Activated naive CD4-positive, alpha-beta T cell treated with anti-CD3 and anti-CD28 coated beads, Interleukin-2, amount 10 ng/mL, durations not matched to agents 7 days and 5 days (primary cell): ENCODE measurements around the gene SART3.
A peak's percentile ranks its signal among the peaks of the same experiment; 100 is the strongest.

Experiments
- CTCF ChIA-PET: fragments of 350-600 bp; sonication (Branson Sonifier 250); formaldehyde crosslinking; loops from one replicate; lab custom pipeline; 2021; ENCODE audit warnings: antibody characterized with exemption; lab: Charles Lee
- DNase-seq: peaks from one replicate; pipeline ENCODE4 v3.0.0-alpha.2; 2020
- H3K27ac Mint-ChIP-seq: one replicate; pipeline ENCODE4 v1.8.0; 2021; ENCODE audit warnings: mild to moderate bottlenecking, moderate library complexity, mixed read lengths
- H3K27me3 Mint-ChIP-seq: one replicate; pipeline ENCODE4 v1.8.0; 2021; ENCODE audit warnings: mild to moderate bottlenecking, mixed read lengths
- H3K36me3 Mint-ChIP-seq: one replicate; pipeline ENCODE4 v1.8.0; 2021; ENCODE audit warnings: mixed read lengths
- H3K4me1 Mint-ChIP-seq: one replicate; pipeline ENCODE4 v1.8.0; 2021; ENCODE audit warnings: mixed read lengths
- H3K4me3 Mint-ChIP-seq: one replicate; pipeline ENCODE4 v1.8.0; 2021; ENCODE audit warnings: mild to moderate bottlenecking, moderate library complexity, mixed read lengths
- H3K9me3 Mint-ChIP-seq: one replicate; pipeline ENCODE4 v1.8.0; 2021; ENCODE audit warnings: mixed read lengths

SART3 gene, protein sequence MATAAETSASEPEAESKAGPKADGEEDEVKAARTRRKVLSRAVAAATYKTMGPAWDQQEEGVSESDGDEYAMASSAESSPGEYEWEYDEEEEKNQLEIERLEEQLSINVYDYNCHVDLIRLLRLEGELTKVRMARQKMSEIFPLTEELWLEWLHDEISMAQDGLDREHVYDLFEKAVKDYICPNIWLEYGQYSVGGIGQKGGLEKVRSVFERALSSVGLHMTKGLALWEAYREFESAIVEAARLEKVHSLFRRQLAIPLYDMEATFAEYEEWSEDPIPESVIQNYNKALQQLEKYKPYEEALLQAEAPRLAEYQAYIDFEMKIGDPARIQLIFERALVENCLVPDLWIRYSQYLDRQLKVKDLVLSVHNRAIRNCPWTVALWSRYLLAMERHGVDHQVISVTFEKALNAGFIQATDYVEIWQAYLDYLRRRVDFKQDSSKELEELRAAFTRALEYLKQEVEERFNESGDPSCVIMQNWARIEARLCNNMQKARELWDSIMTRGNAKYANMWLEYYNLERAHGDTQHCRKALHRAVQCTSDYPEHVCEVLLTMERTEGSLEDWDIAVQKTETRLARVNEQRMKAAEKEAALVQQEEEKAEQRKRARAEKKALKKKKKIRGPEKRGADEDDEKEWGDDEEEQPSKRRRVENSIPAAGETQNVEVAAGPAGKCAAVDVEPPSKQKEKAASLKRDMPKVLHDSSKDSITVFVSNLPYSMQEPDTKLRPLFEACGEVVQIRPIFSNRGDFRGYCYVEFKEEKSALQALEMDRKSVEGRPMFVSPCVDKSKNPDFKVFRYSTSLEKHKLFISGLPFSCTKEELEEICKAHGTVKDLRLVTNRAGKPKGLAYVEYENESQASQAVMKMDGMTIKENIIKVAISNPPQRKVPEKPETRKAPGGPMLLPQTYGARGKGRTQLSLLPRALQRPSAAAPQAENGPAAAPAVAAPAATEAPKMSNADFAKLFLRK

DNA sequence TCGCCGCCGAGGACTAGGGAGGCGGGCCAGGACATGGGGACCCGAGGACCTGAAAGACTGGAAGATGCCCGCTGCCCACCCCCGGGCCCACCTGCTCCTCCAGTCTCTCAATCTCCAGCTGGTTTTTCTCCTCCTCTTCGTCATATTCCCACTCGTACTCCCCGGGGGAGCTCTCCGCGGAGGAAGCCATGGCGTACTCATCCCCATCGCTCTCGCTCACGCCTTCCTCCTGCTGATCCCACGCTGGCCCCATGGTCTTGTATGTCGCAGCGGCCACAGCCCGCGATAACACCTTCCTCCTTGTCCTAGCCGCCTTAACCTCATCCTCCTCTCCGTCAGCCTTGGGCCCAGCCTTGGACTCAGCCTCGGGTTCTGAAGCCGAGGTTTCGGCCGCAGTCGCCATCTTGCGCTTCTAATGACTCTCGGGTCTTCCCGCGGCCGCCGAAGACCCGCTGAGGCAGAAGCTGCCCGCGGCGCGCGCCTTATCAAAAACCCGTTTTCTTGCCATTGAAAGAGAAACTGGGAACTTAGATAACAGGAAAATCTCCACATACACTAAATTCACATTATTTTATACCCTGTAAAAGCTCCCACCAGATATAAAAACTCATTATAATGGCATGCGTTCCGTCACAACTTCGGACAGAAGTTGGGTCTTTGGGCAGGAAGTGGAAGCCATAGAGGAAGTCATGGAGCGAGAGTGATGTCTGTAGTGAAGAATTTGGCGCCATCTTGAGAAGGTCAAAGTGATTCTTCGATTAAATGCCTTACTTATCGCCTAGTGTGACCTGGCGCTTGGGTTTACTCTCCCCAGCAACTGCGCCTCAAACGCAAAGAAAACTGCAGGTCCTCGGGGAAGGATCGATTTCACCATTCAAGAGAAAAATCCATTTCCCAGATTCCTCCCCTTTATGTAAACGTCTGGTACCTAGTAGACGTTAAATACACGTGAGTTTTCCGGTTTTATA is at the start of gene SART3:
TSS of gene SART3 (minus strand) at position 422 of the 968 bp plus-strand sequence. CDS start at position 403, 19 bp downstream.
- peak within 1 kb of the TSS; percentile 97 for H3K27ac Mint-ChIP-seq
- CTCF ChIA-PET: interaction anchor here (0.9 to 15.3 kb wide), 5 partner anchors 11 to 58 kb away, joined by 3 to 268 read pairs (median 3); no protein-coding TSS in a partner anchor
- DNase-seq: peak; percentile 87
- peaks cover 65% of the 10 kb centered on the region for H3K4me1 Mint-ChIP-seq
- H3K4me3 Mint-ChIP-seq: peak within 1 kb of the TSS; percentile 98
- no peaks in the 10 kb centered on the region for H3K9me3 Mint-ChIP-seq
- H3K27me3 Mint-ChIP-seq: no peaks in the 10 kb centered on the region
- peaks cover 31% of the 10 kb centered on the region for H3K36me3 Mint-ChIP-seq

DNA sequence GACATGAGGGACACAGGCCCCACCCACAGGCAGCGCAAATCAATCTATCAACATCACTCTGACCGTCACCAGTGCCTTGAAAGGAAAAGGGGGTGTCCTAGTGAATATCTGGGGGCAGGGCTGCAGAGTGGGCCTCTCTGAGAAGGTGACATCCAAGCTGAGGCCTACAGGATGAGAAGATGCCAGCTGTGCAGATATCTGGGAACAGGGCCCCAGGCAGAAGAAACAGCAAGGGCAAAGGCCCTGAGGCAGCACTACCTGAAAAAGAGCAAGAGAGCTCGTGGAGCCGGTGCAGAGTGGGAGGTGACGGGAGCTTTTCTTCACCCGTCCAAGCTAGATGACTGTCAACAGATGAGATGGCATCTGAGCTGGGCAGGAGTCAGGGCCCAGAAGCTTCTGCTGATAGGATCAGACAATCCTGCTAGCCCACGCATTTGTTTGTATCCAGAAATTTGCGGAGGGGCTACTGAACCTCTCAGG is 49.4 kb upstream of the SART3 start:
- Mint-ChIP-seq H3K4me1 (no peaks in the 10 kb centered on the region), H3K36me3 (peaks cover 9% of the 10 kb centered on the region), H3K9me3 (peaks cover 5% of the 10 kb centered on the region), H3K27ac (no peak overlapping the region), H3K4me3 (no peak overlapping the region), H3K27me3 (peaks cover 27% of the 10 kb centered on the region)
- CTCF ChIA-PET: interaction anchor here (1.0 kb wide), 1 partner anchor 37 kb away, joined by 3 read pairs; no protein-coding TSS in a partner anchor
- no peak for DNase-seq

DNA sequence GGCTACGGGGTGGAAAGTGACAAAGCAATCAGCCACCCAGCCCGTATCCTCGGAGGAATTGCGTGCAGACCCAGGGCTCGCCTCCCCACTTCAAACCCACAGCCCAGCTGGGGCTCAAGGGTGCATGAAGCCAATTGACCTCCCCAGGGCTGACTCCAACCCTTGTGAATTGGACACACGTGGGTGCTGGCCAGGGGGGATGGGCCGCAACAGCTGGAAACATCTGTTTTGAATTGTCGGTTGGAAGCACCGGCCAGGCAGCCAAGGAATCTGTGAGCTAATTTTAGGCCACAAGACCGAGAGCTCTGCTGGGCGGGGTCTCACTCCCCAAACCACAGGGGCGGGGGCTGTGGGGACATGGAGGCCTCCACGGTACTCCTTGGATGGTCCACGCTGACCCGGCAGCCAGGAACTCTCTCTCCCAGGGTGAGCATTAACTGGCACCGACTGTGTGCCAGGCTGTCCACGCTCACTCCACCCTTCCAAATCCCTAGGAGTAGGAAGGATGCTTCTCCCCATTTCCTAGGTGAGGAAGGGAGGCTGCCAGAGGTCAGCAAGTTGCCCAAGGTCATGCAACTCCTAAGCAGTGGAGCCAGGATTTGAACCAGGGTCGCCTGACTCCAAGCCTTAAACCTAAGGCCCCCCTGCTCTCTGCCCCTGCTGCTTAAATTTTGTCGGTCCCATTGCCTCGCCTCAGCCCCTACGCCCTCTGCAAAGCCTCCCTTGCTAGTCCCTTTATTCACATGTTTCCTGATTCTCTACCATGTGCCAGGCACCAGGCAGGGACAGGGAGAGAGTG is 48.8 kb upstream of the SART3 start:
- no peak for DNase-seq

DNA sequence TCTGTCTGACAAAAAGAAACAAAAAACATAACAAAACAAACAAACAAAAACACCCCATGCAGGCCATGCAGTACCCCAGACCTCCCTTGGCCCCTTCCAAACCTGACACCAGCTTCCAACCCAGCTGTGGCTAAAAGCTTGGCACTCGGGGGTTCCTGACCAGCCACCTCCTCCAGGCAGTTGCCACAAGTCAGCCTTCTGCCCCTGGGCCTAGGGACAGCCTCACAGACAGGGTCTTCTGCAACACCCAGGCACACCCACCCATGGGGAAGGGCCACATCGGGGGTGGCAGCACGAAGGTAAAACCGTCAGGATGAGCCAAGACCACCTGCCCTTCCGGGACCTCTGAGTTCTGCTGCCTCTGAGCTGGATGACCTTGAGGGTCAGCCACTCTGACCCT is 47.6 kb upstream of the SART3 start:
- peaks cover 5% of the 10 kb centered on the region for H3K9me3 Mint-ChIP-seq
- H3K4me1 Mint-ChIP-seq: no peaks in the 10 kb centered on the region
- H3K36me3 Mint-ChIP-seq: no peaks in the 10 kb centered on the region
- H3K27me3 Mint-ChIP-seq: peaks cover 33% of the 10 kb centered on the region
- CTCF ChIA-PET: interaction anchor here (1.5 kb wide), 1 partner anchor 9 kb away, joined by 3 read pairs; no protein-coding TSS in a partner anchor
- no peak overlapping the region for H3K4me3 Mint-ChIP-seq
- DNase-seq: no peak
- H3K27ac Mint-ChIP-seq: no peak overlapping the region

More for the DNA sequence above, 48.8 kb upstream of the SART3 start:
- Mint-ChIP-seq H3K27me3 (peaks cover 30% of the 10 kb centered on the region), H3K9me3 (peaks cover 5% of the 10 kb centered on the region), H3K36me3 (peaks cover 5% of the 10 kb centered on the region), H3K4me3 (no peak overlapping the region), H3K4me1 (no peaks in the 10 kb centered on the region), H3K27ac (no peak overlapping the region)
- CTCF ChIA-PET: interaction anchor here (1.0 to 1.5 kb wide), 2 partner anchors 8 to 36 kb away, joined by 3 read pairs; no protein-coding TSS in a partner anchor

DNA sequence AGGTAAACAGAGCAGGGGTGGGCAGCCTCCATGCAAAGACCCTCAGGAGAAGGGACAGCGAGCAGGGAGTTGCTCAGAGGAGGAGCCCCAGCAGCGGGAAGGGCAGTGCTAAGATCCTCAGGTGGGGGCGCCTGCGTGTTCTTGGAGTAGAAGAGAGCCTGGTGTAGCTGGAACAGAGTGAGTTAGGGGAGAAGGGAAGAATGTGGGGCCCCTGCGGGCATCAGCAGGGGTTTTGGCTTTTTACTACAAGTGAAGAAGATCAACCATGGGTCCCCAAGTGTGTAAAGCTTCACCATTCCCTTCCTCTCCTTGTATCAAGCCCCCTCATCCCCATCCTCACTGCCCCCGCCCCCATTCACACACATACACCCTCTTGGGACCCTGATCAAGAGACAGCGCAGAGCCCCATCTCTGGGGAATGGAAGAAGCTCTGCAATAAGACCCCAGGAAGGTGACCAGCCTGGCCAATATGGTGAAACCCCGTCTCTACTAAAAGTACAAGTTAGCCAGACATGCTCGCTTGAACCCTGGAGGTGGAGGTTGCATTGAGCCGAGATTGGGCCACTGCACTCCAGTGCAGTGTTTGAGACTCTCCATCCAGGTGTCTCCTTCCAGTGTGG is 47.1 kb upstream of the SART3 start:
- Mint-ChIP-seq H3K27ac (no peak overlapping the region), H3K36me3 (no peaks in the 10 kb centered on the region), H3K4me3 (no peak overlapping the region), H3K4me1 (no peaks in the 10 kb centered on the region), H3K27me3 (peaks cover 33% of the 10 kb centered on the region), H3K9me3 (peaks cover 5% of the 10 kb centered on the region)
- CTCF ChIA-PET: interaction anchor here (1.5 kb wide), 1 partner anchor 10 kb away, joined by 4 read pairs; no protein-coding TSS in a partner anchor
- no peak for DNase-seq

DNA sequence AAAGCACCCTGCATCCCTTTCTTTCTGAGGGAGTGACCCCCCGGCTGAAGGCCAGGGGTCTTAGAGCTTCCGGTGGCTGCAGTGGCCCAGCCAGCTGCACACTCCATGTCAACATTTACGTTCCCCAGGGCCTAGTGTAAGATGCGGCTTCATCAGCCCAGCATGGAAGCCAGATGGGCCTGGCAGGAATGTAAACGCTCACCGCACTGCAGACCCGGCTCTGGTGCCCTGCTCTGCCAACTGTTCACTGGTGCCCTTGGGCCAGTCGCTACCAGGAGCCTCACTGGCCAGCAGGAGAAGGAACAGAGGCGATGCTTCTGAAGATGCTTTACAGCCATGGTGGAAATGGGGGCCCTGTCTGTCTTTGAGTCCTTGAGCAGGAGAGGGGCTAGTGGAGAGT is 45.5 kb upstream of the SART3 start:
- no peak overlapping the region for H3K4me3 Mint-ChIP-seq
- no peaks in the 10 kb centered on the region for H3K36me3 Mint-ChIP-seq
- H3K4me1 Mint-ChIP-seq: no peaks in the 10 kb centered on the region
- H3K27ac Mint-ChIP-seq: no peak overlapping the region
- peaks cover 33% of the 10 kb centered on the region for H3K27me3 Mint-ChIP-seq
- CTCF ChIA-PET: no interaction called here
- H3K9me3 Mint-ChIP-seq: peaks cover 5% of the 10 kb centered on the region
- no peak for DNase-seq

DNA sequence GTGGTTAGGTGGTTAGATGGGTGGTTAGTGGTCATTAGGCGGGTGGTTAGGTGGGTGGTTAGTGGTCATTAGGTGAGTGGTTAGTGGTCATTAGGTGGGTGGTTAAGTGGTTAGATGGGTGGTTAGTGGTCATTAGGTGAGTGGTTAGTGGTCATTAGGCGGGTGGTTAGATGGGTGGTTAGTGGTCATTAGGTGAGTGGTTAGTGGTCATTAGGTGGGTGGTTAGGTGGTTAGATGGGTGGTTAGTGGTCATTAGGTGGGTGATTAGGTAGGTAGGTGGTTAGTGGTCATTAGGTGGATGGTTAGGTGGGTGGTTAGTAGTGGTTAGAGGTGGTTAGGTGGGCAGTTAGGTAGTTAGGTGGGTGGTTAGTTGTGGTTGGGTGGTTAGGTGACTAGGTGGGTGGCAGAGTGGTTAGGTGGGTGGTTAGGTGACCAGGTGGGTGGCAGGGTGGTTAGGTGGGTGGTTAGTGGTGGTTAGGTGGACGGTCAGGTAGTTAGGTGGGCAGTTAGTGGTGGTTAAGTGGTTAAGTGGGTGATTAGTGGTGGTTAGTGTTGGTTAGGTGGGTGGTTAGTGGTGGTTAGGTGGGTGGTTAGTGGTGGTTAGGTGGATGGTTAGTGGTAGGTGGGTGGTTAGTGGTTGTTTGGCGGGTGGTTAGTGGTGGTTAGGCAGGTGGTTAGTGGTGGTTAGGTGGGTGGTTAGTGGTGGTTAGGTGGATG is 44.9 kb upstream of the SART3 start:
- H3K4me1 Mint-ChIP-seq: no peaks in the 10 kb centered on the region
- no peak for DNase-seq
- peaks cover 5% of the 10 kb centered on the region for H3K9me3 Mint-ChIP-seq
- H3K27me3 Mint-ChIP-seq: peaks cover 29% of the 10 kb centered on the region
- no peak overlapping the region for H3K4me3 Mint-ChIP-seq
- CTCF ChIA-PET: interaction anchor here (1.2 kb wide), 1 partner anchor 12 kb away, joined by 3 read pairs; no protein-coding TSS in a partner anchor
- H3K36me3 Mint-ChIP-seq: no peaks in the 10 kb centered on the region
- H3K27ac Mint-ChIP-seq: no peak overlapping the region

DNA sequence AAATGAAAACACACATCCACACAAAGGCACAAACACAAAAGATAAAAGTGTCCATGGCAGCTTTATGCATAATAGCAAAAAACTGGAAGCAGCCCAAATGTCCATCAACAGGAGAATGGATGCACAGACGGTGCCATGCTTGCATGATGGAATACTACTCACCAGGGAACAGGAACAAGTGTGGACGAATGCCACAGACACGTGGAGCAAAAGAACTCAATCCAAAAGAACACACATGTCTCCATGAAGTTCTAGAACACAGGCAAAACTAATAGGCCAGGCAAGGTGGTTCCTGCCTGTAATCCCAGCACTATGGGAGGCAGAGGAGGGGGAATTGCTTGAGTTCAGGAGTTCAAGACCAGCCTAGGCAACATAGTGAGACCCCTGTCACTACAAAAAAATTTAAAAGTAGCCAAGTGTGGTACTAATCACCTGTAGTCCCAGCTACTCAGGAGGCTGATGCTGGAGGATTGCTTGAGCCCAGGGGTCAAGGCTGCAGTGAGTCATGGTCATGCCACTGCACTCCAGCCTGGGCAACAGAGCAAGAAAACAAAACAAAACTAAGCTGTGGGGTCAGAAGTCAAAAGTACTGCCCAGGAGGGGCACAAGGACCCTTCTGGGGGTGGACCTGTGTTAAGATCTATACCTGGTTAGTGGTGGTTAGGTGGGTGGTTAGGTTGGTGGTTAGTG is 44.2 kb upstream of the SART3 start:
- no peaks in the 10 kb centered on the region for H3K4me1 Mint-ChIP-seq
- DNase-seq: no peak
- no peaks in the 10 kb centered on the region for H3K36me3 Mint-ChIP-seq
- peaks cover 21% of the 10 kb centered on the region for H3K27me3 Mint-ChIP-seq
- peaks cover 5% of the 10 kb centered on the region for H3K9me3 Mint-ChIP-seq
- CTCF ChIA-PET: interaction anchor here (0.8 to 1.2 kb wide), 2 partner anchors 13 to 37 kb away, joined by 3 read pairs; no protein-coding TSS in a partner anchor
- H3K27ac Mint-ChIP-seq: peak overlapping the region; percentile 66
- no peak overlapping the region for H3K4me3 Mint-ChIP-seq

DNA sequence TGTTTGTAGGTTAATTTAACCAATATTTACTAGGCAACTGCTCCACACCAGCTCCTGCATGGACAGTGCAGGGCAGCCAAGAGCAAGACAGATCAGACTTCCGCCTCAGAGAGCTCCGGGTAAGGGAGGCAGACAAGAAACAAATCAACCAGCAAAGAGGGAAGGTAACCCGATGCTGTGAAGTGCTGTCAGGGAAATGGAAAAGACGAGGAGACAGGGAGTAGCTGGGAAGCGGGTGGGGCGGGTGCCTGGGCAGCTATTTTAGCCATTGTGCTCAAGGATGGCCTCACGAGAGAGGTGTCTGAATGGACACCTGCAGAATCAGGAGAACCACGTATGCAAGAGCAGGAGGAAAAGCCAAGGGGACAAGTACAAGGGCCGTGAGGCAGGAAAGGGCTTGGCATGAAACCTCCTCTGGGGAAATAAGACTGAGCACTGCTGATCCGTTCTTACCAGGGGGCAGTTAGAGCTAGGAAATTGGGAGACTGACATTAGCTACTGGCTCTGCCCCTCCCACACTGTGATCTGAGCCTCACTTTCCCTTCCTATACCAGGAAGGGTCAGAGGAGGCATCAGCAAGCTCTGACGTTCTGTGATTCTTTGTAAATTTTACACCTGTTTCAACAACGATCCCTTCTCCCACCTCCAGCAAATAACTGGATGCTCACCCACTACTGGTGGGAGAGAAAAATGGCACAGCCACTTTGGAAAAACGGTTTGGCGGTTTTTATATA is 43.4 kb upstream of the SART3 start:
- H3K4me3 Mint-ChIP-seq: no peak overlapping the region
- DNase-seq: no peak
- peaks cover 15% of the 10 kb centered on the region for H3K27me3 Mint-ChIP-seq
- no peaks in the 10 kb centered on the region for H3K4me1 Mint-ChIP-seq
- CTCF ChIA-PET: interaction anchor here (0.8 to 1.2 kb wide), 3 partner anchors 8 to 36 kb away, joined by 3 read pairs; no protein-coding TSS in a partner anchor
- H3K36me3 Mint-ChIP-seq: no peaks in the 10 kb centered on the region
- peaks cover 5% of the 10 kb centered on the region for H3K9me3 Mint-ChIP-seq
- H3K27ac Mint-ChIP-seq: no peak overlapping the region

DNA sequence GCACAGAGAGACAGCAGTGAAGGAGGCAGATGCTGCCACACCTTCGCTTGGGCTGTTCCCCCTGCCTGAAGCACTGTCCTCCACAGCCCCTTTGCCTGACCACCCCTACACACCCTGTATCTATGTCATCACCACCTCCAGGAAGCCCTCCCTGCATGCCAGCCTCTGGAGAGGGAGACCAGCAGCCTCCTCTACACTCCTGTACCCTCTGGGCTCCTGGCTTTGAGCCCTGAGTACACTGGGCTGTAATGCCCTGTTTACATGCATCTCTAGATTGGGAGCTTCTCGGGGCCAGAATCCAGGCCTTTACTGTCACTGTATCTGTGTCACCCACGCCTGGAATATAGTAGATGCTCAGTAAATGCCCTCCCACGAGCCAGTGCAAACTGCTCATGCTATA is 42.8 kb upstream of the SART3 start:
- no peak overlapping the region for H3K27ac Mint-ChIP-seq
- H3K9me3 Mint-ChIP-seq: peaks cover 5% of the 10 kb centered on the region
- no peak for DNase-seq
- H3K4me3 Mint-ChIP-seq: no peak overlapping the region
- peaks cover 12% of the 10 kb centered on the region for H3K27me3 Mint-ChIP-seq
- CTCF ChIA-PET: interaction anchor here (1.0 kb wide), 1 partner anchor 9 kb away, joined by 3 read pairs; no protein-coding TSS in a partner anchor
- no peaks in the 10 kb centered on the region for H3K4me1 Mint-ChIP-seq
- no peaks in the 10 kb centered on the region for H3K36me3 Mint-ChIP-seq
